Caco-2 (cell line): ENCODE results near the gene XPC. TPM values are rescaled to one million over a fixed set of nuclear protein-coding genes. Genes with fewer than 3 reads are reported as not detected.
A peak's percentile ranks its signal among the peaks of the same experiment; 100 is the strongest.

Experiments
- BruUV-seq: library from RNA; stranded (reverse); fragments of 400-500 nt; replicated peaks from 2 replicates; lab custom pipeline; 2021; lab: Mats Ljungman, UMichigan
- CTCF ChIA-PET: fragments of 300-600 bp; sonication (Branson Sonifier 250); formaldehyde crosslinking; loops from one replicate; lab custom pipeline; 2022; ENCODE audit warnings: antibody characterized with exemption; lab: Charles Lee
- POLR2A ChIA-PET: fragments of 300-600 bp; sonication (Branson Sonifier 250); formaldehyde crosslinking; loops from one replicate; lab custom pipeline; 2022; ENCODE audit warnings: antibody characterized with exemption; lab: Charles Lee
- DNase-seq, 2 experiments: peaks; one replicate each; pipeline versions ENCODE4 v3.0.0 to v3.0.0-alpha.2; 2020 to 2022
- H3K27me3 ChIP-seq: replicated peaks from 2 replicates; pipeline ENCODE4 v1.6.0; 2011; ENCODE audit warnings: low read length; ENCODE audit not compliant: control insufficient read depth, insufficient read depth
- H3K36me3 ChIP-seq: 2 replicates; pipeline ENCODE4 v1.5.1; 2011; ENCODE audit warnings: low read length; ENCODE audit not compliant: control insufficient read depth, insufficient read depth
- H3K4me1 ChIP-seq: fragments of 250-450 bp; sonication (Bioruptor Pico); 2 replicates; pipeline ENCODE4 v1.5.1; 2020; ENCODE audit warnings: mild to moderate bottlenecking
- H3K4me3 ChIP-seq: 2 replicates; pipeline ENCODE4 v1.5.1; 2011; ENCODE audit warnings: low read depth, mild to moderate bottlenecking, control low read depth, low read length
- H3K9me3 ChIP-seq: fragments of 250-450 bp; sonication (Bioruptor Pico); 2 replicates; pipeline ENCODE4 v1.5.1; 2020; ENCODE audit warnings: mild to moderate bottlenecking, moderate library complexity
- H3K27ac Mint-ChIP-seq: one replicate; pipeline ENCODE4 v1.8.0; 2022; ENCODE audit warnings: mixed read lengths; ENCODE audit not compliant: unreplicated experiment
- H3K27me3 Mint-ChIP-seq: one replicate; pipeline ENCODE4 v1.8.0; 2022; ENCODE audit warnings: mixed read lengths; ENCODE audit not compliant: insufficient read depth, unreplicated experiment
- H3K36me3 Mint-ChIP-seq: one replicate; pipeline ENCODE4 v1.8.0; 2022; ENCODE audit warnings: mild to moderate bottlenecking, mixed read lengths; ENCODE audit not compliant: insufficient read depth, unreplicated experiment
- H3K4me1 Mint-ChIP-seq: one replicate; pipeline ENCODE4 v1.8.0; 2022; ENCODE audit warnings: low read depth, mixed read lengths; ENCODE audit not compliant: unreplicated experiment
- H3K4me3 Mint-ChIP-seq: one replicate; pipeline ENCODE4 v1.8.0; 2022; ENCODE audit warnings: mild to moderate bottlenecking, moderate library complexity, mixed read lengths; ENCODE audit not compliant: unreplicated experiment
- H3K9me3 Mint-ChIP-seq: one replicate; pipeline ENCODE4 v1.8.0; 2022; ENCODE audit warnings: mixed read lengths; ENCODE audit not compliant: unreplicated experiment
- CTCF ChIP-seq, 2 experiments: fragments of 200-600 bp in 1 of 2; IDR thresholded peaks; 1 replicate in 1 of 2; 2 replicates in 1 of 2; pipeline versions ENCODE4 v1.5.1 to v1.8.0; 2011 to 2022; ENCODE audit warnings: antibody characterized with exemption in 1 of 2, control low read depth in 1 of 2, inconsistent platforms in 1 of 2, low read depth in 1 of 2, low read length in 1 of 2, mild to moderate bottlenecking in 1 of 2, moderate library complexity in 1 of 2; ENCODE audit not compliant: insufficient read depth in 1 of 2, severe bottlenecking in 1 of 2, unreplicated experiment in 1 of 2
- intact Hi-C: fragments of 100-400 bp; cut with micrococcal nuclease; formaldehyde crosslinking; loops from one replicate; pipeline ENCODE4 v1.10.0; 2022; ENCODE audit not compliant: unreplicated experiment
- total RNA-seq: library from RNA; stranded (reverse); gene quantifications from 2 replicates; pipeline ENCODE4 v1.2.3, GENCODE V29; 2022

The XPC gene
- total RNA-seq, 1 experiment from 2014 or later: 31.0 TPM

- no peaks in the 10 kb centered on the region for H3K27me3 Mint-ChIP-seq
- peaks cover 24% of the 10 kb centered on the region for H3K4me1 Mint-ChIP-seq
- TF ChIP-seq CTCF (IDR thresholded peaks at IDR 0.05; ENCODE audit: insufficient read depth in 1 of 2, low read depth in 1 of 2, low read length in 1 of 2, severe bottlenecking in 1 of 2, unreplicated experiment in 1 of 2): no peak
- BruUV-seq: TSS peak; percentile 81
- H3K9me3 Mint-ChIP-seq: no peaks in the 10 kb centered on the region
- no peaks in the 10 kb centered on the region for H3K9me3 ChIP-seq
- intact Hi-C loops: loop anchor here (2.0 kb wide), 1 partner anchor 46 kb away; no protein-coding TSS in a partner anchor
- H3K4me3 Mint-ChIP-seq: peak overlapping the region; percentile 82
- H3K27me3 ChIP-seq: no peaks in the 10 kb centered on the region
- H3K4me3 ChIP-seq: peak overlapping the region; percentile 95
- POLR2A ChIA-PET: interaction anchor here (0.6 to 2.4 kb wide), 18 partner anchors 8 to 472 kb away, joined by 3 to 38 read pairs (median 4); partner anchors contain the start of genes CCDC174, CHCHD4 and TMEM43
- H3K4me1 ChIP-seq: peaks cover 16% of the 10 kb centered on the region
- no peak for DNase-seq
- peaks cover 31% of the 10 kb centered on the region for H3K36me3 Mint-ChIP-seq
- CTCF ChIA-PET: interaction anchor here (0.5 to 1.3 kb wide), 9 partner anchors 23 to 1713 kb away, joined by 3 to 10 read pairs (median 4); partner anchors contain the start of gene SLC6A6
- H3K27ac Mint-ChIP-seq: peak overlapping the region; percentile 94
- H3K36me3 ChIP-seq: no peaks in the 10 kb centered on the region
Measured at GRCh38 chr3:14179114-14179465, 689 bp upstream of the XPC start.

- no peaks in the 10 kb centered on the region for H3K36me3 ChIP-seq
- ChIA-PET CTCF (interaction anchor here (0.6 to 1.2 kb wide), 5 partner anchors 25 to 291 kb away, joined by 3 to 10 read pairs (median 4); no protein-coding TSS in a partner anchor), POLR2A (interaction anchor here (1.0 to 2.4 kb wide), 8 partner anchors 10 to 53 kb away, joined by 3 to 38 read pairs (median 12); partner anchors contain the start of genes CHCHD4 and TMEM43)
- H3K36me3 Mint-ChIP-seq: peaks cover 24% of the 10 kb centered on the region
- H3K27me3 ChIP-seq: no peaks in the 10 kb centered on the region
- H3K27ac Mint-ChIP-seq: peak overlapping the region; percentile 94
- H3K9me3 Mint-ChIP-seq: no peaks in the 10 kb centered on the region
- H3K27me3 Mint-ChIP-seq: no peaks in the 10 kb centered on the region
- H3K4me3 ChIP-seq: peak overlapping the region; percentile 95
- BruUV-seq: no TSS peak
- peaks cover 16% of the 10 kb centered on the region for H3K4me1 ChIP-seq
- no peak for TF ChIP-seq CTCF (IDR thresholded peaks at IDR 0.05; ENCODE audit: insufficient read depth in 1 of 2, low read depth in 1 of 2, low read length in 1 of 2, severe bottlenecking in 1 of 2, unreplicated experiment in 1 of 2)
- peak overlapping the region; percentile 82 for H3K4me3 Mint-ChIP-seq
- DNase-seq: peak in 1 of 2 experiments; percentile 7
- H3K9me3 ChIP-seq: no peaks in the 10 kb centered on the region
- intact Hi-C loops: loop anchor here (1.0 to 2.0 kb wide), 5 partner anchors 33 to 474 kb away; partner anchors contain the start of genes CCDC174 and CHCHD4
- H3K4me1 Mint-ChIP-seq: peaks cover 24% of the 10 kb centered on the region
Measured at GRCh38 chr3:14177580-14178246, 688 bp downstream of the XPC start.

GRCh38 chr3:14175383-14176037, 2.9 kb downstream of the XPC start:
- H3K27me3 ChIP-seq: no peaks in the 10 kb centered on the region
- Mint-ChIP-seq H3K36me3 (peaks cover 32% of the 10 kb centered on the region), H3K4me1 (peaks cover 25% of the 10 kb centered on the region), H3K27ac (no peak overlapping the region), H3K9me3 (no peaks in the 10 kb centered on the region), H3K4me3 (no peak overlapping the region), H3K27me3 (no peaks in the 10 kb centered on the region)
- H3K4me3 ChIP-seq: no peak overlapping the region
- no peaks in the 10 kb centered on the region for H3K9me3 ChIP-seq
- H3K4me1 ChIP-seq: peaks cover 16% of the 10 kb centered on the region
- POLR2A ChIA-PET: no interaction called here
- BruUV-seq: no TSS peak
- peaks cover 2% of the 10 kb centered on the region; the same call in 1 of the 2 replicates for H3K36me3 ChIP-seq
- no peak for DNase-seq
- CTCF ChIA-PET: no interaction called here
- no peak for TF ChIP-seq CTCF (IDR thresholded peaks at IDR 0.05; ENCODE audit: insufficient read depth in 1 of 2, low read depth in 1 of 2, low read length in 1 of 2, severe bottlenecking in 1 of 2, unreplicated experiment in 1 of 2)
- intact Hi-C loops: no loop called here
